SK-N-SH (cell line): ENCODE data around the gene LRCH3. TPM values are rescaled to one million over a fixed set of nuclear protein-coding genes. Genes with fewer than 3 reads are reported as not detected.

Source experiments
- CTCF ChIA-PET: fragments of 300-600, 350-600 bp; formaldehyde crosslinking; extraction: SDS; loops from one replicate; lab custom pipeline; 2021; lab: Yijun Ruan, JAX
- POLR2A ChIA-PET: fragments of 350-600 bp; sonication (Branson Sonifier 250); formaldehyde crosslinking; extraction: SDS; loops from one replicate; lab custom pipeline; 2020; ENCODE audit warnings: antibody characterized with exemption, inconsistent platforms; lab: Yijun Ruan, JAX
- DNase-seq: peaks from one replicate; pipeline ENCODE4 v3.0.0; 2012
- H2AFZ ChIP-seq: fragments of 200-600 bp; sonication (generic); 2 replicates; pipeline ENCODE4 v1.8.1; 2016; ENCODE audit warnings: antibody characterized with exemption, mild to moderate bottlenecking, low read depth
- H3F3A ChIP-seq: fragments of 200-600 bp; sonication (generic); replicated peaks from 2 replicates; pipeline ENCODE3; 2016; ENCODE audit warnings: antibody characterized with exemption, mild to moderate bottlenecking; ENCODE audit not compliant: insufficient read depth
- H3K27ac ChIP-seq, 2 experiments: fragments of 200-500 bp in 1 of 2; fragments of 200-600 bp in 1 of 2; sonication (Bioruptor generic) in 1 of 2; sonication (generic), shearing (Covaris generic) in 1 of 2; 2 replicates each; pipeline versions ENCODE4 v1.5.1 to v1.6.1; 2014 to 2016; ENCODE audit warnings: low read depth in 2 of 2, inconsistent platforms in 1 of 2, low read length in 1 of 2, mild to moderate bottlenecking in 1 of 2, mixed read lengths in 1 of 2
- H3K27me3 ChIP-seq: fragments of 200-600 bp; sonication (generic), shearing (Covaris generic); 2 replicates; pipeline ENCODE4 v1.6.1; 2016; ENCODE audit warnings: mixed run types; ENCODE audit not compliant: insufficient read depth
- H3K36me3 ChIP-seq, 2 experiments: fragments of 200-500 bp in 1 of 2; fragments of 200-600 bp in 1 of 2; sonication (Bioruptor generic) in 1 of 2; sonication (generic) in 1 of 2; replicated peaks in 1 of 2; 2 replicates each; pipeline versions ENCODE3 to v1.5.1; 2014 to 2016; ENCODE audit warnings: low read length in 1 of 2, mild to moderate bottlenecking in 1 of 2; ENCODE audit not compliant: insufficient read depth in 2 of 2, control insufficient read depth in 1 of 2
- H3K4me1 ChIP-seq, 2 experiments: fragments of 200-500 bp in 1 of 2; fragments of 200-600 bp in 1 of 2; sonication (Bioruptor generic) in 1 of 2; sonication (generic), shearing (Covaris generic) in 1 of 2; 2 replicates each; pipeline versions ENCODE4 v1.5.1 to v1.6.1; 2014 to 2016; ENCODE audit warnings: low read depth in 1 of 2, low read length in 1 of 2, mixed run types in 1 of 2; ENCODE audit not compliant: insufficient read depth in 2 of 2, control insufficient read depth in 1 of 2
- H3K4me2 ChIP-seq: fragments of 200-600 bp; sonication (generic), shearing (Covaris generic); 2 replicates; pipeline ENCODE4 v1.6.1; 2017; ENCODE audit warnings: mixed run types
- H3K4me3 ChIP-seq, 2 experiments: fragments of 200-500 bp in 1 of 2; fragments of 200-600 bp in 1 of 2; sonication (Bioruptor generic) in 1 of 2; sonication (generic), shearing (Covaris generic) in 1 of 2; 2 replicates each; pipeline versions ENCODE4 v1.5.1 to v1.8.1; 2014 to 2016; ENCODE audit warnings: low read depth in 2 of 2, inconsistent platforms in 1 of 2, low read length in 1 of 2, mild to moderate bottlenecking in 1 of 2, mixed read lengths in 1 of 2, moderate library complexity in 1 of 2
- H3K79me2 ChIP-seq: fragments of 200-600 bp; sonication (generic); 2 replicates; pipeline ENCODE4 v1.8.1; 2017; ENCODE audit warnings: mild to moderate bottlenecking; ENCODE audit not compliant: insufficient read depth
- H3K9ac ChIP-seq: fragments of 200-600 bp; sonication (generic); 2 replicates; pipeline ENCODE4 v1.6.1; 2017; ENCODE audit warnings: mixed run types
- H3K9me2 ChIP-seq: fragments of 200-600 bp; sonication (generic); 2 replicates; pipeline ENCODE4 v1.6.1; 2017; ENCODE audit warnings: mixed run types
- H3K9me3 ChIP-seq: fragments of 200-600 bp; sonication (generic); 2 replicates; pipeline ENCODE4 v1.6.1; 2017; ENCODE audit warnings: mixed run types, mild to moderate bottlenecking, moderate library complexity
- H4K20me1 ChIP-seq: fragments of 200-600 bp; sonication (generic); 2 replicates; pipeline ENCODE4 v1.6.1; 2017; ENCODE audit warnings: mild to moderate bottlenecking, mixed run types; ENCODE audit not compliant: insufficient read depth
- CHD2 ChIP-seq: fragments of 150-350 bp; IDR thresholded peaks from 2 replicates; pipeline ENCODE4 v1.6.1; 2018; ENCODE audit warnings: low read length; ENCODE audit not compliant: partially characterized antibody
- EP300 ChIP-seq, 2 experiments: IDR thresholded peaks; 2 replicates each; pipeline versions ENCODE4 v1.4.0 to v1.6.1; 2012; ENCODE audit warnings: borderline replicate concordance in 1 of 2, low read depth in 1 of 2, low read length in 1 of 2
- FOXJ3 ChIP-seq: sonication (generic); formaldehyde crosslinking; IDR thresholded peaks from 2 replicates; pipeline ENCODE4 v1.5.1; 2020; ENCODE audit warnings: mild to moderate bottlenecking, missing genetic modification reagents
- GABPA ChIP-seq: IDR thresholded peaks from 2 replicates; pipeline ENCODE4 v1.4.0; 2012; ENCODE audit warnings: low read depth, mild to moderate bottlenecking
- GATA2 ChIP-seq: sonication (generic); formaldehyde crosslinking; IDR thresholded peaks from 2 replicates; pipeline ENCODE4 v1.5.0; 2020; ENCODE audit warnings: mild to moderate bottlenecking, missing genetic modification reagents
- JUND ChIP-seq: IDR thresholded peaks from 2 replicates; pipeline ENCODE4 v1.4.0; 2012
- MXI1 ChIP-seq: IDR thresholded peaks from 2 replicates; pipeline ENCODE4 v1.6.1; 2012; ENCODE audit warnings: mild to moderate bottlenecking, low read depth, low read length, improper control_type of control experiment
- NRF1 ChIP-seq: IDR thresholded peaks from 2 replicates; pipeline ENCODE4 v1.6.1; 2012; ENCODE audit warnings: low read depth, mild to moderate bottlenecking, low read length
- POLR2AphosphoS5 ChIP-seq: IDR thresholded peaks from 2 replicates; pipeline ENCODE4 v1.6.1; 2012; ENCODE audit warnings: low read depth, low read length
- SMC3 ChIP-seq: IDR thresholded peaks from 2 replicates; pipeline ENCODE4 v1.6.1; 2012; ENCODE audit warnings: low read depth, low read length, improper control_type of control experiment
- TEAD4 ChIP-seq: IDR thresholded peaks from 2 replicates; pipeline ENCODE4 v1.4.0; 2012; ENCODE audit warnings: mild to moderate bottlenecking, borderline replicate concordance; ENCODE audit not compliant: insufficient read depth
- YY1 ChIP-seq: IDR thresholded peaks from 2 replicates; pipeline ENCODE4 v1.4.0; 2012; ENCODE audit warnings: low read depth, mild to moderate bottlenecking
- polyA plus RNA-seq, 3 experiments: library from polyadenylated mRNA; depleted of rRNA; stranded (reverse); fragments of >200 nt; gene quantifications; 2 replicates each; pipeline ENCODE4 v1.2.3, GENCODE V29; 2012
- TF ChIP-seq, protein P1 (sequence below): IDR thresholded peaks from 2 replicates; pipeline ENCODE4; 2012
- TF ChIP-seq, protein P2 (sequence below): fragments of 200-600 bp; sonication (generic); IDR thresholded peaks from 2 replicates; pipeline ENCODE4 v1.6.1; 2017; ENCODE audit warnings: antibody characterized with exemption, mild to moderate bottlenecking, moderate library complexity
- TF ChIP-seq, protein P3 (sequence below): fragments of 150-350 bp; IDR thresholded peaks from 2 replicates; pipeline ENCODE4 v1.6.1; 2016; ENCODE audit warnings: mild to moderate bottlenecking, low read depth, low read length
- TF ChIP-seq, protein P4 (sequence below): fragments of 150-350 bp; IDR thresholded peaks from 2 replicates; pipeline ENCODE4 v1.6.1; 2017; ENCODE audit warnings: antibody characterized with exemption, low read length, low read depth, borderline replicate concordance

Gene LRCH3
- polyA plus RNA-seq, 1 of the 3 experiments (the other 2 are of a cell fraction) = 22.6 TPM

DNA sequence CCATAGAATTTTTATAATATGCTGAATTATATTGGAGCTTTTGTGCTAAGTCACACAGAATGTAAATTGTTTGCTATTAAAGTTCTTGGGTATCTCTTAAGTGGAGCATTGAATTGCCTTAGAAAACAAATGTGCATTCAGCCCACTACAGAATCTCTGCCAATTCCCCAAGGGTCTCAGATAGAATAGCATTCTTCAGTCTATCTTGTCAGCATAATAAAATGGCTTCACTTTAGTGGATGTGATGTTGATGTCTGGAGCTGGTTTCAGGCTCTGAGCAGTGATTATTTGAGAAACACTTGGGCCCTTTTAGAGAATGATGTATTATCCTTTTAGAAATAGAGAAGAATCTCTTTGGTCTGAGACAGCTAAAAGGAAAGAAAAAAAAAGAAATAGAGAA is 45.2 kb downstream of the LRCH3 start:
- peaks cover 55 to 80% of the 10 kb centered on the region in 2 experiments for H3K36me3 ChIP-seq
- DNase-seq = no peak
- no peaks in the 10 kb centered on the region for H3K27me3 ChIP-seq
- ChIA-PET POLR2A (no interaction called here), CTCF (no interaction called here)
- H3K79me2 ChIP-seq = 0 out of 2 replicates have a peak, but pooled peaks cover 3% of the 10 kb centered on the region
- no peaks in the 10 kb centered on the region for H3F3A ChIP-seq
- no peak overlapping the region for H3K27ac ChIP-seq
- no peaks in the 10 kb centered on the region for H3K4me1 ChIP-seq
- H4K20me1 ChIP-seq = no peaks in the 10 kb centered on the region
- no peak overlapping the region for H2AFZ ChIP-seq
- H3K9me2 ChIP-seq = no peaks in the 10 kb centered on the region
- H3K4me2 ChIP-seq = no peak overlapping the region
- no peak overlapping the region for H3K9ac ChIP-seq
- no peaks in the 10 kb centered on the region for H3K9me3 ChIP-seq
- TF ChIP-seq GATA2 (CRISPR knock-in tag) (no peak), NRF1 (no peak), MXI1 (no peak), TEAD4 (no peak), GABPA (no peak), JUND (no peak), CHD2 (no peak), YY1 (no peak), SMC3 (no peak), FOXJ3 (CRISPR knock-in tag) (no peak), EP300 (IDR thresholded peaks at IDR 0.05; ENCODE audit: borderline replicate concordance in 1 of 2, low read depth in 1 of 2, low read length in 1 of 2) (no peak), POLR2AphosphoS5 (no peak)
- TF ChIP-seq, protein P1, sequence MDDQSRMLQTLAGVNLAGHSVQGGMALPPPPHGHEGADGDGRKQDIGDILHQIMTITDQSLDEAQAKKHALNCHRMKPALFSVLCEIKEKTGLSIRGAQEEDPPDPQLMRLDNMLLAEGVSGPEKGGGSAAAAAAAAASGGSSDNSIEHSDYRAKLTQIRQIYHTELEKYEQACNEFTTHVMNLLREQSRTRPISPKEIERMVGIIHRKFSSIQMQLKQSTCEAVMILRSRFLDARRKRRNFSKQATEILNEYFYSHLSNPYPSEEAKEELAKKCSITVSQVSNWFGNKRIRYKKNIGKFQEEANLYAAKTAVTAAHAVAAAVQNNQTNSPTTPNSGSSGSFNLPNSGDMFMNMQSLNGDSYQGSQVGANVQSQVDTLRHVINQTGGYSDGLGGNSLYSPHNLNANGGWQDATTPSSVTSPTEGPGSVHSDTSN = no peak
- TF ChIP-seq, protein P2, sequence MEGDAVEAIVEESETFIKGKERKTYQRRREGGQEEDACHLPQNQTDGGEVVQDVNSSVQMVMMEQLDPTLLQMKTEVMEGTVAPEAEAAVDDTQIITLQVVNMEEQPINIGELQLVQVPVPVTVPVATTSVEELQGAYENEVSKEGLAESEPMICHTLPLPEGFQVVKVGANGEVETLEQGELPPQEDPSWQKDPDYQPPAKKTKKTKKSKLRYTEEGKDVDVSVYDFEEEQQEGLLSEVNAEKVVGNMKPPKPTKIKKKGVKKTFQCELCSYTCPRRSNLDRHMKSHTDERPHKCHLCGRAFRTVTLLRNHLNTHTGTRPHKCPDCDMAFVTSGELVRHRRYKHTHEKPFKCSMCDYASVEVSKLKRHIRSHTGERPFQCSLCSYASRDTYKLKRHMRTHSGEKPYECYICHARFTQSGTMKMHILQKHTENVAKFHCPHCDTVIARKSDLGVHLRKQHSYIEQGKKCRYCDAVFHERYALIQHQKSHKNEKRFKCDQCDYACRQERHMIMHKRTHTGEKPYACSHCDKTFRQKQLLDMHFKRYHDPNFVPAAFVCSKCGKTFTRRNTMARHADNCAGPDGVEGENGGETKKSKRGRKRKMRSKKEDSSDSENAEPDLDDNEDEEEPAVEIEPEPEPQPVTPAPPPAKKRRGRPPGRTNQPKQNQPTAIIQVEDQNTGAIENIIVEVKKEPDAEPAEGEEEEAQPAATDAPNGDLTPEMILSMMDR = no peak
- TF ChIP-seq, protein P3, sequence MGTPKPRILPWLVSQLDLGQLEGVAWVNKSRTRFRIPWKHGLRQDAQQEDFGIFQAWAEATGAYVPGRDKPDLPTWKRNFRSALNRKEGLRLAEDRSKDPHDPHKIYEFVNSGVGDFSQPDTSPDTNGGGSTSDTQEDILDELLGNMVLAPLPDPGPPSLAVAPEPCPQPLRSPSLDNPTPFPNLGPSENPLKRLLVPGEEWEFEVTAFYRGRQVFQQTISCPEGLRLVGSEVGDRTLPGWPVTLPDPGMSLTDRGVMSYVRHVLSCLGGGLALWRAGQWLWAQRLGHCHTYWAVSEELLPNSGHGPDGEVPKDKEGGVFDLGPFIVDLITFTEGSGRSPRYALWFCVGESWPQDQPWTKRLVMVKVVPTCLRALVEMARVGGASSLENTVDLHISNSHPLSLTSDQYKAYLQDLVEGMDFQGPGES = no peak
- TF ChIP-seq, protein P4, sequence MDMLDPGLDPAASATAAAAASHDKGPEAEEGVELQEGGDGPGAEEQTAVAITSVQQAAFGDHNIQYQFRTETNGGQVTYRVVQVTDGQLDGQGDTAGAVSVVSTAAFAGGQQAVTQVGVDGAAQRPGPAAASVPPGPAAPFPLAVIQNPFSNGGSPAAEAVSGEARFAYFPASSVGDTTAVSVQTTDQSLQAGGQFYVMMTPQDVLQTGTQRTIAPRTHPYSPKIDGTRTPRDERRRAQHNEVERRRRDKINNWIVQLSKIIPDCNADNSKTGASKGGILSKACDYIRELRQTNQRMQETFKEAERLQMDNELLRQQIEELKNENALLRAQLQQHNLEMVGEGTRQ = no peak
- no peak overlapping the region for H3K4me3 ChIP-seq
